Measurements from ENCODE around the gene PRX.

Gene PRX

DNA sequence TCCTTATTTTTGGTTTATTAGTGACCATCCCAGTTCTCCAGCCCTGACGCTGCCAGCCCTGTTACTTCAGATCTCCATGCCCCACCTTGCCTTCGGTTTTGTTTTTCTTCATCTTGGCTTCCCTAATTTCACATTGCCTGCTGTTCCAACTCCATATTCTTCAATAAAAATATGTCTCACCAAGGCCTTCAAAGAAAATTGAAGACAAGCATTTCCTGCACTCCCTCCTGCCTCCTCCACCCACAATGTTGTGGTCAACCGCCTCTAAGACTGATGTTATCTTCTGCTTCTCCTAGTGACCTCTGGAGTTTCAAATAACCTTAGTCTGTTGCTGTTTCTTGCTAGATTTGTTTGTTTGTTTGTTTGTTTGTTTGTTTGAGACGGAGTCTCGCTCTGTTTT, 50.1 kb downstream of the PRX start:
- peak; percentile 83 for DNase-seq

- no peak for DNase-seq
These were observed 51.0 kb downstream of the PRX start for GRCh38 chr19:40362160-40362559.

GRCh38 chr19:40360708-40361241, 52.4 kb downstream of the PRX start:
- DNase-seq: no peak

DNA sequence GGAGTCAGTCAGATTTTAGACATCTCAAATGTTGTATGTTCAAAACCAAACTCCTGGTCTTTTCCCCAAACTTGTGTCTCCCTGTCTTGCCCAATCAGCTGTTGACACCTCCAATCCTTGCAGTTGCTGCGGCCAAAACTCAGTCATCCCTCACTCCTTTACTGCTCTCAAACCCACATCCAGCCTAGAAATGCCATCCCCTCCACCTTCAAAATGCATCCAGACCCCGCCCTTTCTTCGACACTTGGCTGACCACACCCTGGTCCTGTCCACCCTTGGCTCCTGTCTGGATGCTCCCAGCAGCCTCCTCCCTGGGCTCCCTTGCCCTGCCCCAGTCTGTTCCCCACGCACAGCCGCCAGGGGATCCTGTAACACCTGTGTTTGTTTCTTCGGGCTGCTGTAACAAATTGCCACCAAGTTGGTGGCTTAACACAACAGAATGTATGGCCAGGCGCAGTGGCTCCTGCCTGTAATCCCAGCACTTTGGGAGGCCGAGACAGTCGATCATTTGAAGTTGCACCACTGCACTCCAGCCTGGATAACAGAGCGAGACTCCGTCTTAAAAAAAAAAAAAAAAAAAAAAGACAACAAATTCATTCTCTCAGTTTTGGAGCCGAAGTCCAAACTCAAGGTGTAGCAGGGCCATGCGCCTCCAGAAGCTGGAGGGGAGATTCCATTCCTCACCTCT, 53.0 kb downstream of the PRX start:
- DNase-seq: no peak

GRCh38 chr19:40358773-40359172, 54.4 kb downstream of the PRX start:
- peak; percentile 87 for DNase-seq

- no peak for DNase-seq
These were observed 55.5 kb downstream of the PRX start for GRCh38 chr19:40357640-40358039.

- no peak for DNase-seq
These were observed 56.2 kb downstream of the PRX start for GRCh38 chr19:40356681-40357595.

DNA sequence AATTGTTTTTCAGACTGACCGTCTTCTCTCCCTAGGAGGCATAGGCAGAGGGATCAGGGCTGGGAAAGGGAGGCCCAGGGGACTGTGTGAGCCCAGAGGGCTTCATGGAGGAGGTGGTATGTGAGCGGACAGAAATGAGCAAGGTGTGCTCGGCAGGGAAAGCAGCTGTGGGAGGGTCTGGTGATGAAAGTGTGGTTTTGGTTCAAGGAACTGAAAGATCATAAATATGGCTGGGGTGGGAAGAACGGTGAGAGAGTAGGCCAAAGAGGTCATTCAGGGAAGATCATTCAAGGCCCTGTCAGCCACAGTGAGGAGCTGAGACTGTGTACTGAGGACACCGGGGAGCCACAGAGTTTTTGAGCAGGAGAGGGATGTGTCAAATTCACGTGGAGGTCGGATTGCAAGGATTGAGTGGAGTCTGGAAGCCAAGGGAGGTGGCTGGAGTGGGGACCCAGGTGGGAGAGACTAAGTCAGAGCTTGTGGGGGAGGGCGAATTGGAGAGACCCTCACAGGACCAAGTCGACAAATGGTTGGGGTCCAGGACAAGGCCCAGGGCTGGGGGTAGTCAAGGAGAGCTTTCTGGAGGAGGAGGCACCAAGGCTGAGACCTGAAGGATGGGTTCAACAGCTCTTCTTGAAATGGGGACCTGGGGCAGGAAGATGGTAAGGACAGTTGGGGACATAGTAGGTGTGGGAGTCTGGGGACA, 57.0 kb downstream of the PRX start:
- DNase-seq: no peak

GRCh38 chr19:40348961-40349507, 64.1 kb downstream of the PRX start:
- DNase-seq: peak; percentile 59

- DNase-seq: peak; percentile 100
These were observed 64.9 kb downstream of the PRX start, which contains the start of the genes C19orf47 and PLD3 for GRCh38 chr19:40348125-40348913. Gene C19orf47 (minus strand): TSS chr19:40348397. CDS start chr19:40341857, 6,540 bp downstream. Gene PLD3 (plus strand): TSS chr19:40348695. CDS start chr19:40366484, 17,789 bp downstream.

DNA sequence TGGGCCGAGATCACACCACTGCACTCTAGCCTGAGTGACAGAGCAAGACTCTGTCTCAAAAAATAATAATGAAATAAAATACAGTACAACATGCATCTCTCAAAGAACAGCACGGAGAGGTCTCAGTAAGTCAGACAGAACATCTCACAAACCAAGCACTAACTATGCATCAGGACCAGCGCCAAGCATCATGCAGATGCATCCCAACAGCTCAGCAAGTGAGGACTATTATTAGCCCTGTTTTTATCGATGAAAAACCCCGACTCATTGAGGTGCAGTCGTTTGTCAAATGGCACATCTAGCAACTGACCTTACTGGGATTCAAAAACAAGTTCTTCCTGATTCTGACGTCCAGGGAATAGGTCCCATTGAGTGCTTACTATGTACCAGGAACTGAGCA, 68.8 kb downstream of the PRX start:
- no peak for DNase-seq
